Mesendoderm (in vitro differentiated cells): ENCODE measurements around the gene MKRN2.

Experiments used
- DNase-seq: peaks from one replicate; pipeline ENCODE4 v3.0.0; 2013
- H2AK5ac ChIP-seq: 2 replicates; pipeline ENCODE4 v1.6.1; 2013; ENCODE audit warnings: low read length, inconsistent platforms
- H2BK120ac ChIP-seq: 2 replicates; pipeline ENCODE4 v1.6.1; 2013; ENCODE audit warnings: low read depth, mild to moderate bottlenecking, low read length, moderate library complexity, mixed read lengths
- H2BK15ac ChIP-seq: replicated peaks from 2 replicates; pipeline ENCODE4 v1.6.1; 2013; ENCODE audit warnings: low read depth, mild to moderate bottlenecking, moderate library complexity
- H2BK5ac ChIP-seq: 2 replicates; pipeline ENCODE4 v1.6.1; 2013; ENCODE audit warnings: low read length, inconsistent platforms
- H3K18ac ChIP-seq: 2 replicates; pipeline ENCODE4 v1.6.1; 2013; ENCODE audit warnings: mild to moderate bottlenecking, low read length, mixed read lengths
- H3K23ac ChIP-seq: one replicate; pipeline ENCODE4 v1.6.1; 2013; ENCODE audit warnings: low read length
- H3K27ac ChIP-seq: 2 replicates; pipeline ENCODE4 v1.5.1; 2013; ENCODE audit warnings: low read depth, mild to moderate bottlenecking, inconsistent platforms, low read length, moderate library complexity
- H3K27me3 ChIP-seq: 2 replicates; pipeline ENCODE4 v1.6.1; 2013; ENCODE audit warnings: low read length, control low read depth, mild to moderate bottlenecking, inconsistent platforms; ENCODE audit not compliant: insufficient read depth, poor library complexity
- H3K36me3 ChIP-seq: 2 replicates; pipeline ENCODE4 v1.6.1; 2013; ENCODE audit warnings: low read length, inconsistent platforms; ENCODE audit not compliant: control insufficient read depth, insufficient read depth
- H3K4ac ChIP-seq: one replicate; pipeline ENCODE4 v1.6.1; 2013; ENCODE audit warnings: low read depth, mild to moderate bottlenecking, low read length, moderate library complexity
- H3K4me1 ChIP-seq: 2 replicates; pipeline ENCODE4 v1.6.1; 2013; ENCODE audit warnings: low read depth, low read length, inconsistent platforms; ENCODE audit not compliant: control insufficient read depth
- H3K4me2 ChIP-seq: 2 replicates; pipeline ENCODE4 v1.6.1; 2013; ENCODE audit warnings: low read length
- H3K4me3 ChIP-seq: 2 replicates; pipeline ENCODE4 v1.5.1; 2013; ENCODE audit warnings: mild to moderate bottlenecking, low read length
- H3K56ac ChIP-seq: one replicate; pipeline ENCODE4 v1.6.1; 2013; ENCODE audit warnings: low read length
- H3K79me1 ChIP-seq: 2 replicates; pipeline ENCODE4 v1.6.1; 2013; ENCODE audit warnings: low read length, inconsistent platforms
- H3K79me2 ChIP-seq: 2 replicates; pipeline ENCODE4 v1.6.1; 2013; ENCODE audit warnings: mild to moderate bottlenecking, low read length; ENCODE audit not compliant: control insufficient read depth, insufficient read depth
- H3K9ac ChIP-seq: 2 replicates; pipeline ENCODE4 v1.6.1; 2013; ENCODE audit warnings: low read length, inconsistent platforms
- H4K5ac ChIP-seq: one replicate; pipeline ENCODE4 v1.6.1; 2013; ENCODE audit warnings: low read length
- H4K8ac ChIP-seq: one replicate; pipeline ENCODE4 v1.6.1; 2013; ENCODE audit warnings: low read depth, mild to moderate bottlenecking, control low read depth, low read length, moderate library complexity
- WGBS: extraction: QIAGEN DNeasy Blood & Tissue Kit; methylation state at CpG from one replicate; pipeline ENCODE4 v1.1.7; 2013; ENCODE audit warnings: low lambda C conversion rate, missing lambda C conversion rate; ENCODE audit not compliant: insufficient coverage; ENCODE audit errors: extremely low coverage; 5-methylcytosine and 5-hydroxymethylcytosine counted together

Gene MKRN2

DNA sequence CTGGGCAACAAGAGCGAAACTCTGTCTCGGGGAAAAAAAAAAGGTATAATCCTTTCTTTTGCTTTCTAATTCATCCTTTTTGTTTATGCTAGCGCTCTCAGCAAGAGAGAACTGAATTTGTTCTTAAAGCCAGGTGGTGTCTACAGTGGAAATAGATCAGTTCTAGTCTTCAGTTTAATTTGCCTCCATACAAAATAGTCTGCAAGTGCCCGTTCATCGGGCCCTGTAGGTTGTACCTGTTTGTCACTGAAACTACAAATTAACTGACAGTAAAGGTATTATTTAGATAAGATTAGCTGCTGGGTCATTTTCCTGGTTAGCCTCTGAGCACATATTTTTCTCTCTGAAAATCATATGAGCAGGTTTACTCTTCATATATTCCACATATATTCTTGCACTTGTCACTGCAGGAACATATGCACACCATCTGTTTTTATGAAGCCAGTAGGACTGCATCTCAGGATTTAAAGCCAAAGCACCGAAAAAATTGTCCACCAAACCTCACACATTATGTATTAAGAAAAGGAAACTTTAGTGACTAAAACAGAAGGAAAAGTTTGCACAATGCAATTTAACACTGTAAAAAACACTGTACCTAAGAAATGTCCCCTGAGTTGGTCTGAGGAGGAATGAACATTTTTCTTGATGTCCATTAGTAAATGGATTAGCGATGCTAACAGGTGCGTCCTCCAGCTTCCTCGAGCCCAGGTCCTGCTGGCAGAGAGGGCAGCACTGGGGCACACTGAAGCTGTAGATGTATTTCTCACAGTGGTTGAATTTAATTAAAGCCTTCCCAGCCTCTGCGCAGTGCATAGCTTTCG is 12.0 kb upstream of the MKRN2 start:
- DNase-seq: no peak
- H3K23ac ChIP-seq: no peak overlapping the region
- H2BK15ac ChIP-seq: no peak overlapping the region
- no peak overlapping the region for H3K56ac ChIP-seq
- no peak overlapping the region for H2AK5ac ChIP-seq
- H2BK5ac ChIP-seq: no peak overlapping the region
- no peak overlapping the region for H3K4ac ChIP-seq
- no peaks in the 10 kb centered on the region for H3K79me2 ChIP-seq
- no peak overlapping the region for H3K4me2 ChIP-seq
- no peak overlapping the region for H3K4me3 ChIP-seq
- H2BK120ac ChIP-seq: no peak overlapping the region
- no peak overlapping the region for H3K18ac ChIP-seq
- no peaks in the 10 kb centered on the region for H3K27me3 ChIP-seq
- WGBS: no CpG with 5 or more reads among the region's 11 CpGs
- H3K79me1 ChIP-seq: no peaks in the 10 kb centered on the region
- no peaks in the 10 kb centered on the region for H3K4me1 ChIP-seq
- H4K5ac ChIP-seq: no peak overlapping the region
- no peak overlapping the region for H4K8ac ChIP-seq
- H3K27ac ChIP-seq: no peak overlapping the region
- H3K9ac ChIP-seq: no peak overlapping the region
- no peaks in the 10 kb centered on the region for H3K36me3 ChIP-seq

DNA sequence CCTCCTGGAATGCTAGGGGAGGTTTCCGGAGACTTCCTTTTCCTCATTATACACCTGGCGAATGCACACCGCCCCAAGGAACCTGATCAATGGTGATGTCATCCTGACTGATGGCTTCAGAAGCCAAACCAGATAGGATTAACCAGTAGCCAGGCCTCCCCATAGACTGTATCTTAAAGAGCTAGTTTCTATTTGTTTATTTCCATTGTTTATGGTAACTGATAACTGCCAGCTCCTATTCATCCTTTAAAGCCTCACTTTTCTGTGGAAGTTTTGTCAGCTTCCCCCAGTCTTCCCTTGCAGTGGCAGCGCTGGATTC is 11.5 kb upstream of the MKRN2 start, which contains the start of gene MKRN2OS:
Gene MKRN2OS (minus strand): TSS at position 27 of the 319 bp plus-strand sequence. CDS start 35 bp downstream, outside the sequence.
- Histone ChIP-seq H3K27me3 (no peaks in the 10 kb centered on the region), H3K18ac (no peak within 1 kb of the TSS), H3K4me1 (no peaks in the 10 kb centered on the region), H3K4ac (no peak within 1 kb of the TSS), H3K23ac (no peak within 1 kb of the TSS), H3K56ac (no peak within 1 kb of the TSS), H3K36me3 (no peaks in the 10 kb centered on the region), H2BK15ac (no peak within 1 kb of the TSS), H3K4me3 (no peak within 1 kb of the TSS), H3K79me1 (no peaks in the 10 kb centered on the region), H4K8ac (no peak within 1 kb of the TSS), H2BK5ac (no peak within 1 kb of the TSS), H3K4me2 (no peak within 1 kb of the TSS), H3K27ac (no peak within 1 kb of the TSS), H2AK5ac (no peak within 1 kb of the TSS), H3K9ac (no peak within 1 kb of the TSS), H3K79me2 (no peaks in the 10 kb centered on the region), H4K5ac (no peak within 1 kb of the TSS), H2BK120ac (no peak within 1 kb of the TSS)
- no CpG with 5 or more reads among the region's 4 CpGs for WGBS
- peak; percentile 87 for DNase-seq

DNA sequence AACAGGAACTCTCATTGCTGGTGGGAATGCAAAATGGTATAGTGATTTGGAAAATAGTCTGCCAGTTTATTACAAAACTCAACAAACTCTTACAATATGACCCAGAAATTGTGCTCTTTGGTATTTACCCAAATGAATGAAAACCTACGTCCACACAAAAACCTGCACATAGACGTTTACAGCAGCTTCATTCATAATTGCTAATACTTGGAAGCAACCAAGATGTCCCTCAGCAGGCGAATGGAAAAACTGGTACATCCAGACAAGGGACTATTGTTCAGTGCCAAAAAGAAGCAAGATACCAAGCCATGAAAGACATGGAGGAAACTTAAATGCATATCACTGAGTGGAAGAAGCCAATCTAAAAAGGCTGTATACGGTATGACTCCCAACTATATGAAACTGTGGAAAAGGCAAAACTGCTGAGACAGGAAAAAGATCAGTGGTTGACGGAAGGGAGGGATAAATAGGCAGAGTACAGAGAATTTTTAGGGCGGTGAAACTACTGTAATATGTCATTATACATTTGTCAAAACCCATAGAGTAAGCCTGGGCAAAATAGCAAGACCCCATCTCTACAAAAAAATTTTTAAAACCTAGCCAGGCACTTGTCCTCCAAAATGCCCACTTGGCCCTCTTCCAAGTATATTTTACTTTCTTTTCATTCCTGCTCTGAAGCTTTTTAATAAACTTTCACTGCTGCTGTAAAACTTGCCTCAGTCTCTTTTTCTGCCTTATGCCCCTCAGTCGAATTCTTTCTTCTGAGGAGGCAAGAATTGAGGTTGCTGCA is 6.7 kb upstream of the MKRN2 start:
- Histone ChIP-seq H3K79me2 (no peaks in the 10 kb centered on the region), H2BK15ac (no peak overlapping the region), H3K9ac (no peak overlapping the region), H2BK5ac (no peak overlapping the region), H3K4ac (no peak overlapping the region), H3K27ac (no peak overlapping the region), H3K56ac (no peak overlapping the region), H3K36me3 (no peaks in the 10 kb centered on the region), H3K23ac (no peak overlapping the region), H2BK120ac (no peak overlapping the region), H4K8ac (no peak overlapping the region), H3K4me2 (no peak overlapping the region), H3K79me1 (no peaks in the 10 kb centered on the region), H3K18ac (no peak overlapping the region), H4K5ac (no peak overlapping the region), H3K4me3 (no peak overlapping the region), H3K27me3 (no peaks in the 10 kb centered on the region), H2AK5ac (no peak overlapping the region), H3K4me1 (no peaks in the 10 kb centered on the region)
- WGBS: no CpG with 5 or more reads among the region's 7 CpGs
- no peak for DNase-seq

DNA sequence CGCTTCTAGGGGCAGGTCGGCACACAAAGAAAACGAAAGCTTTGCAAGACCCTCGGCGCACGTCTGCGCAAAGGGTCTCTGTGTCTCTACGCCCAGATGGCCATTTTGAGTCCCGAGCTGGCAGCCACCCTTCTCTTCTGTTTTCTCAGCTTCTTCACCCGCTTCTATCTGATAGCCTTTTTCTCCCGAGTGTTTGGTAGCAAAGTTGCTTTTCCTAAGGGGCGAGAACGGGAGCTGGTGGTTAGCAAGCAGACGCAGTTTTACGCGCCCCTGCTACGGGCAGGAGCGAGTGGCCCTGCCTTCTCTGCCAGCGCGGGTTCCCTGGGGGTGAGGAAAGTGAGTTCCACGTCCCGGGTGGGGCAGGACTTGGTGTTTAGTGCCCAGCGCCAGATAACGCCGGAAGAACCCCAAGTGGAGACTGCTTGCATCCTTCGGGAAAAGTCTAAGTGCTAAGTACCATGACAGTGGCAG is 2.9 kb upstream of the MKRN2 start:
- Histone ChIP-seq H3K9ac (peak overlapping the region; percentile 3), H2BK15ac (no peak overlapping the region), H3K4ac (no peak overlapping the region), H4K5ac (no peak overlapping the region), H3K79me2 (peaks cover 14% of the 10 kb centered on the region), H3K27ac (no peak overlapping the region), H3K79me1 (peaks cover 2% of the 10 kb centered on the region), H2BK120ac (no peak overlapping the region), H3K4me3 (no peak overlapping the region), H3K4me2 (no peak overlapping the region), H3K18ac (no peak overlapping the region), H2AK5ac (no peak overlapping the region), H3K23ac (no peak overlapping the region), H3K36me3 (no peaks in the 10 kb centered on the region), H3K56ac (peak overlapping the region; percentile 35), H4K8ac (no peak overlapping the region), H2BK5ac (no peak overlapping the region), H3K27me3 (no peaks in the 10 kb centered on the region), H3K4me1 (peaks cover 2% of the 10 kb centered on the region)
- no CpG with 5 or more reads among the region's 26 CpGs for WGBS
- DNase-seq: no peak

DNA sequence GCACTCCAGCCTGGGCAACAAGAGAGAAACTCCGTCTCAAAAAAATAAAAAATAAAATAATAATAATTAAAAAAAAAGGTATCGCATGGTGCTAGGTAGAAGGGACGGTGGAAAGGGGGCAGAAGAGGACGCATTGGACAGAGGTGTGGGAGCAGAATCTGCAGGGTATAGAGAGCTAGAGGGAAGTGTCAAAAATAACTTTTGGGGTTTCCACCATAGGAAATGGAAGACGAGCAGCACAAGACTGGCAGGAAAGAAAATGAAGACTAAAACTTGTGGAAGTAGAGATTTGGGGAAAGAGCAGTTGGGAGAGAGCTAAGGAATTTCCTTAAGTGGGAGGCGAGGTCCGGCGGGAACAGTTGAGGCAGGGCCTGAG is 585 bp upstream of the MKRN2 start:
- no CpG with 5 or more reads among the region's 8 CpGs for WGBS
- Histone ChIP-seq H2BK5ac (no peak overlapping the region), H3K4ac (no peak overlapping the region), H2AK5ac (no peak overlapping the region), H3K4me2 (peak overlapping the region; percentile 82), H3K9ac (peak overlapping the region; percentile 80), H3K27me3 (no peaks in the 10 kb centered on the region), H3K27ac (no peak overlapping the region), H3K36me3 (no peaks in the 10 kb centered on the region), H4K8ac (peak overlapping the region; percentile 93), H3K56ac (peak overlapping the region; percentile 87), H3K79me1 (peaks cover 8% of the 10 kb centered on the region), H3K4me3 (peak overlapping the region; percentile 79), H3K18ac (peak overlapping the region; percentile 61), H4K5ac (no peak overlapping the region), H2BK120ac (no peak overlapping the region), H3K79me2 (peaks cover 36% of the 10 kb centered on the region), H3K4me1 (peaks cover 2% of the 10 kb centered on the region), H2BK15ac (no peak overlapping the region), H3K23ac (no peak overlapping the region)
- no peak for DNase-seq
